ENCODE data around the gene BEST1.

The BEST1 gene

DNA sequence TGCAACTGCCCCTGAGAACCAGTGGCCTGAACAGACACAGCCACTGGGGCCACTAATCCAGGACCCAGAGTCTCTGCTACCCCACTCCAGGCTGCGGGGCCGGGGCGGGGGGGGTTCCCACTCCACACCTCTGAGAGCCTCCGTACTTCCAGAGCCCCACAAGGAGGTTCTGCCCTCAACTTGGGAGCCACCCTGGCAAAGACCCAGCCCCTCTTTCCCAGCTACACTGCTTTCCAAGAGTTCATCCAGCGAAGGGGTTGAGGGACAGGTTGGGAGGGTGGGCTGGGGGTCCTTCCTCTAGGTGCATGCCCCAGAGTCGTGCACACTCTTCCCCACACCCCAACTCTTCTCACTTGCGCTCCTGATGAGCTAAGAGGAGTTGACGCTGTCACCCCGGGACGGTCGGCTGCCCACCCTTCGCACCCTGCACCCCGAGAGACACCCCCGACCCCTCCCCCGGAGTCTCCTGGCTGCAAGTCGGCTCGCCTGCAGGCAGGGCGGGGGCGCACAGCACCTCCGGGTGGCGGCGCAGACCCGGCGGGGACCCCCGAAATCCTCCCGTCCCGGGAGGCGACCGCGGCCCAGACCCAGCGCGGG lies 33.3 kb upstream of the BEST1 start:
- no peak for DNase-seq

DNA sequence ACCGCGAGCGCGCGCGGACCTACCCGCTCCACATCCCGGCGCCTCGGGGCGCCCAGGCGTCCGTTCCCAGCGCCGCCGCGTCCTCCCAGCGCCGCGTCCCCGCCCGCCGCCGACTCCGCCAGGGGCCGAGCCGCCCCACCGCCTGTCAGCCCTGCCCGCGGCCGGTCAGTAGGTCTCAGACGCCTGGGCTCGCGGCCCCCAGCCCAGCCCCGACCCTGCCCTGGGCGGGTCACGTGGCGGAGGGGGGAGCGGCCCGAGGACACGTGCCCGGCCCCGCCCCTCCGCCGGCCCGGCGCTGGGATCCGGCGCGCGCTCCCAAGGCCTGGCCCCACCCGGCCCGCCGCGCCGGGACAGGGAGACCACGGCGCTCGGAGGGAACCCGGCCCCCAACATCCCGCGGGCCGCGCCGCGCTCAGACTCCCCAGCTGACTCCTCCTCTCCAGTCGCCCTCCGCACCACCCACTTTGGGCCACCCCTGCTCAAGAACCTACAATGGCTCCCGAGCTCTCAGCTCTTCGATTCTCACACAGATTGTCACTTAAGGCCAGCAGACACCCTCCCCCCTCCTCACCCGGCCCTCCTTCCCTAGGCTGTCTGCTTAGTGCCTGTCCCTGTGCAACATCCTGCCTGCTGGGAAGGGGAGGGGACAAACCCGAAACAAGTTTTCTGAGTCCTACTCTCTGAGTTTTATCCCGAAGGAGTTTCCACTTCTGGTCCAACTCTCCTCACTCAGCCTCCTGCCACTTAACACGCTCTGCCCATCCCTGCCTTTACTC lies 32.6 kb upstream of the BEST1 start, which contains the start of gene RAB3IL1:
TSS of gene RAB3IL1 (minus strand) at position 233 of the 776 bp plus-strand sequence. CDS start at position 34, 199 bp downstream.
- DNase-seq, result no peak

DNA sequence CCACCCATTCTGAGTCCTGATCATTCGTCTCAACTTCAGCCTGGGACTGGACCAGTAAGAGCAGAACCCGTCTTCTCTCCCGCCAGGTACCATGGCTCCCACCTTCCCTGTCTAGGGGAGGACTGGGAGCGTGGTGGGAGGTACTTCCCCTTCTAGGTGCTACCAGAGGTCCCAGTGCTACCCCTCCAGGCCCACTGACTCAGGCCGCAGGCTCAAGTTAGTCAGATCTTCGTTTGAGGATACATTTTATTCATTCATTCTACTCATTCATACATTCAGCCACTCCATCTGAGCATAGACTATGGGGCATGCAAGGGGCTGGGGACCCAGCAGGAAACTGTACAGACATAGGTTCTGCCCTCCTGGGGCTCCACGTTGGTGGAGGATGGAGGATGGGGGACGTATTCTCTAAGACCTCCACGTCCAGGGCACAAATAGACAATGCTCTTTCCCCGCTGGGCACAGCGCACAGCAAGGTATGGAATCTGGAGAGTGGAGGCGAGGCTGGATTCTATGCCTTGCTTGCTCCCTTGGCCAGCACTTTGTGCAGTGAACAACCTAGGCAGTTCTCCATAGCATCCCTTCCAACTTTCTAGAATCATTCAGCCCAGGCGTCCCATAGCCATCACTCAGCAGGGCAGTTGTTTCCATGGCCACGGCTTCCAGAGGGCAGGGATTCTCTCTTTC lies 31.8 kb upstream of the BEST1 start:
- no peak for DNase-seq

DNA sequence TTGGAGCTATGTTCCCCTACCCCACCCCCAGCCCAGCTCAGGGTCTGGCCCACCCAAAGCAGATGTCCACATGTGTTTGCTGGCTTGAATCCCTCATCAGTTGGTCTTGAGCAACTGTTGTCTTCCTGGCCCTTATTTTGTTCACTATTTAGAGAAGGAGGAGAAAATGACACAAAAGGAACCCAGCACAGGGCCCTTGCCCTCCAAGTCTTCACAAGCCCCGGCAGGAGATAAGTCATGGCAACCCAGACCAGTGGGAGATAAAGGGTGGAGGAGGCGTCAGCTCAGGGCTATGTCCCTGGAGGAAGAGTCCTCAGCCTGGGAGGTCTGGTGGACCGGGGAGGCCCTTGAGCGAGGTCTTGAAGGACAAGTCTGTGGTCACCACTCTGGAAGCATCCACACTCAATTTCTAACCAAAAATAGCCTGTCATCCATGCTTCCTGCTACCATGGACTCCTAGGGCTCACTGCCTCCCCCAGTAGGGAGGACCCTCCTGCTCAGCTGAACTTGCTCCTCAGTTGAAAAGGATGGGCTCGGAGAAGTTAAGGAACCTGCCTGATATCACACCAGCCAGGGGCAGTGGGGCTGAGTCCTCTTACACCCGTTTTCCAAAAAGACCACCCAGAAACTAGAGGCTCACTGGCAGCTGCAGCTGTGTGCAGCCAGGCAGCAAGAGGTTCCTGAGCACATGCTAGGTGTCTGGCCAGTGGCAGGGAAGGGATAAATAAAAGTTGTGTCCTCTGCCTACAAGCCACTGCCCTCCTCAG lies 31.0 kb upstream of the BEST1 start:
- no peak for DNase-seq

DNA sequence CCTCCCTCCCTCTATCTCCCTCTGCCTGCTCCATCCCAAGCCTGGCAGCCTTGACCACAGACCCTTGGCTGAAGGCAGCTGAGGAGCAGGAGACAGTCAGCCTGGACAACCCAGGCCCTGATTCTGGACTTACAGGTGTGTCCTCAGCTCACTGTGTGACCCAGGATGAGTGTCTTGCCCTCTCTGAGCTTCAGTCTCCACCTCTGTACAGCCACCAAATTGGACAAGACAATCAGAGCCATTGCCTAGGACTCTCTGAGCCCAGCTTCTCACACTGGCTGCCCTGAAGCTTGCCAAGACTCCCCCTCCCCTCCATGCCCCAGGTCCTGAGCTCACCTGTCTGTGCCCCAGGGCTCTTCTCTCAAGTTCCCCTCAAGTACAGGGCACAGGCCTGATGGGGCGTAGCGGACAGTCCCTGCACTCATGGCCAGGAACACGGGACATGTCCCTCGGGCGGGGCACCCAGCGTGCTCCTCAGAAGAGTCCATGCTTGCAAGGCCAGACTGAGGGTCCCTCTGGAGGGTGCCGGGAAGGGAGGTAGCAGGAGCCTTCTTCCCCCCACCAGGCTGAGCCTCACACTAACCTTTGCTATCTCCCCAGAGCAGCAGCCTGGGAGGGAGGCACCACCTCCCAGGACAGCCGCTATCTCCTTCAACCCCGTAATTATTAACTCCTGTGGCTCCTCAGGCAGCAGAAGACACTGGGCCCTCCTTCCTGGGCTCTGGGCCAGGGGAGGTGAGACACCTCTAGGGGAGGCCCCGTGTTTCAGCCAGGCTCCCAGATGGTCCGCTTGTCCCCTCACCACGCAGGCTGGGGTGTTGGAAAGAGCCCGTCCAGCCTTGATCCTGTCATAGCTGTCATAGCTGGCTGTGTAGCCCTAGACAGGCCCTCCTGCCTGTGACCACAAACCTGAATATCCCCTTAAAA lies 30.2 kb upstream of the BEST1 start:
- DNase-seq, result no peak

DNA sequence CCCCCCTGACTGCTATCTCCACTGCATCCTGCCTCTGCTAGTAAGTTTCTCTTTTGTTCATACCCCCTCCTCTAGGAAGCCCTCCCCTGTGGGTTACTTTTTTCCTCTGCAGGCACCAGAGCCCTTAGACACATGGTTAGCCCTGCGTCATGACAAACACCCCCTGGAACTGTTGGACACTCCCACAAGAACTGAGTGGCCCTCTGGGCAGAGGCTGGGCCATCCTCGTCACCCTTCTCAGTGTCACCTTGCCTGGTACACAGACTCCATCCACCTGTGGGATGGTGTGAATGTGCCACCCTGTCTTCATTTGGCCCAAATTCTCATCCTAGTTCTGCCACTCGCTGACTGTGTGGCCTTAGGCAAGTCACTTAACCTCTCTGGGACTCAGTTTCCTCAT lies 28.7 kb upstream of the BEST1 start:
- no peak for DNase-seq

DNA sequence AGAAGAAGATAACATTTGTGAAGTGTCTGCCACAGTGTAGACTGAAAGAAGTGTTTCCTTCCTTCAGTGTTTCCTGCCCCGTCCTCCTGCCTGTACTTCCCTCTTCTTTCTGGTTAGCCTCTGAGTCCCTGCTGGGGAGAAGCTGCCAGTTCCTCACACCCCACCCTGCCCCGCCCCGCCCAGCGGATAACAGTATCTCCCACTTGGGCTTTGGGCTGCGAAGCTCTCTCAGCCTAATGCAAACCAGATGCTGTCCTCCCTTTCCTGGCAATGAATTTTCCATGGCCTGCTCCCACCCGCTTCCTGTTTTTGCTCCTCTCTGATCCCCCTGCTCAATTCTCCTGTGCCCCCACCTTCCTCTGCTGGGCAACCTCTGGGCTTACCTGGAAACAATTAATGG lies 27.6 kb upstream of the BEST1 start:
- DNase-seq, result no peak

DNA sequence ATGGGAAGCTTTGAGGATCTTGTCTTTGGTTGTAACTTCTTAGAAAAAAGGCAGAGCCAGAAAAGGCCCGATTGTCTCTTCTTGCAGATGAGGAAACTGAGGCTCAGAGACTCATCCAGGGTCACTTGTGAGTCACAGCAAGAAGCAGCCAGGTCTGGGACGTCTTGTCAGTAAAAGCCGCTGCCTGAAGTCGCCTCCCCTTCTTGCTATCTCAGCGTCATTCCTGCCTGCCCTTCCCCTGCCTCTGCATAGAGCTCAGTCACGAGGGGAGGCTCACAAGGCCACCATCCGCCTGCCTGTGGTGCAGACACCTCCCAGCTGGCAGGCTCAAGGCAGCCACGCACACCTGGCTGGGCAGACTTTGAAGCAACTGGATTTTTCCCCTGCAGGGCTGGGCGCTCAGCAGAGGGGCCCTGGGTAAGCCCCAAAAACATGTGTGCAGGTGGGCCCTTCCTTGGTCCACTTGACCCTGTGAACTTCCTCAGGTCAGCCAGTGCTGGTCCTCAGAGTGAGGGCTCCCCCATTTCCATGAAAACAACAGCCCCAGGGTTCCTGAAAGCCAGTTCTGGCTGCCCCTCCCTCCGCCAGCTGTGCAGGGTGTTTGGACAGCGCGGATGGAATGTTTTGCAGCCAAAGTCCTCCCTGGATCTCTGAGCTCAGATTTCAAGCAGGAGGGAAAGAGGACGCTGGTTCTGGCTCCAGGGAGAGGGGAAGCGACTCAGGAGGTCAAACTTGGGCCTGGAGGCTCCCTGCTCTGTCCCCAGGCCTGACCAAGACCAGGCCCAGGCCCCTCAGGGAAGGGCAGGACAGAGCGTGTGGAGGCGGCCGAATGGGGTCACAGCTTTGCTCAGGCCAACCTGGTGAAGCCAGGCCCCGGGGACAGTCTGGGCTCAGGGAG lies 26.7 kb upstream of the BEST1 start:
- no peak for DNase-seq

DNA sequence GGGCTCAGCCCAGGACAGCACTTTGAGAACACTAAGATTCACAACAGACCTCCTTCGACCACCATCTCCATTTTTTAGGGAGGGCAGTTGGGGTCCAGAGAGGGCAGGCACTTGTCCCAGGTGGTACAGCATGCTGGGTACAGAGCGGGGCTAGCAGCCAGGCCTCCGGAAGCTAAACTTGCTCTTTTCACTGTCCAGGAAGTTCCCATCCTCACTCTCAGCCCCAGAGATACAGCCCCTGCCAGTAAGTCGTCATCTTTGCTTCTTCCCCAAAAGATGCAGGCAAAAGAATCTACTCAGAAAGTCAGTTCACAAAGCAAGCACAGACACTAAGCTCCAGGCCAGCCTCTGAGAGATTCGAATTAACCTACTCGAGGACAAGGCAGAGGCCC lies 26.1 kb upstream of the BEST1 start:
- DNase-seq, result no peak

DNA sequence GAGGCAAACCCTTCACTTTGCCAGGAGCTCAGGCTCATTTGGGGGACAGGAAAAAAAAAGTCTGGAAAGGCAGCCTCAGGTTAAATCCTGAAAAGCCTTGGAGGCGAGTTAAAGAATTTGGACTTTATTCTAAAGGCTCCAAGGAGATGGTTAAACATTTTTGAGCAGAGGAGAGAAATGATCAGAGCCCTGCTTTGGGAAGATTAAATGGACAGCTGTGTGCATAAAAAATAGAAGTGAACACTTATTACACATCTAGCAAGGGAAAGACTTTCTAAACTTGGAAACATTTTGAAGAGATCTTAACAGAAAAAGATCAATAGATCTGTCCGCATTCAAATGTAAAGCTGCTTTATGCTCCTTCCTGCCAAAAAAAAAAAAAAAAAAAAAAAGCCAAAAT lies 24.4 kb upstream of the BEST1 start:
- DNase-seq, result no peak

DNA sequence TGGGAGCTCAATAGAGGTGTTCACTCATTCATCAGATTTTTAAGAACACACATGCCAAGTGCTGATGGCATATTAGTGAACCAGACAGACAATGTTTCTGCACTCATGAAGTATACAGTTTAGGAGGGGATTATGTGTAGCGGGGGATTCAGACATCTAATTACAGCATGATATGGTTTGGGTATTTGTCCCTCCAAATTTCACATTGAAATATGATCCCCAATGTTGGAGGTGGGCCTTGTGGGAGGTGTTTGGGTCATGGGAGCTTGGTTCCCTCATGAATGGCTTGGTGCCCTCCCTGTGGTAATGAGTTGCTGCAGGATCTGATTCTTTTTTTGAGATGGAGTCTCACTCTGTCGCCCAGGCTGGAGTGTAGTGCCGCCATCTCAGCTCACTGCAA lies 23.9 kb upstream of the BEST1 start:
- DNase-seq, result no peak

DNA sequence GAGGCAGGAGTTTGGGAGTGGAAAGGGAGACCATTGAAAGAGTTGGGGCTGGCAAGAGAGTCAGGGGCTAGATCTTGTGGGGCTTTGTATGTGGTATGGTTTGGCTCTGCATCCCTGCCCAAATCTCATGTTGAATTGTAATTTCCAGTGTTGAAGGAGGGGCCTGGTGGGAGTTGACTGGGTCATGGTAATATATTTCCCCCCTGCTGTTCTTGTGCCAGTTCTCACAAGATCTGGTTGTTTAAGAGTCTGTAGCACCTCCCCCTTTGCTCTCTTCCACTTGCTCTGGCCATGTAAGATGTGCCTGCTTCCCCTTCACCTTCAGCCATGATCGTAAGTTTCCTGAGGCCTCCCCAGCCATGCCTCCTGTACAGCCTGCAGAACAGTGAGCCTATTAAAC lies 22.6 kb upstream of the BEST1 start:
- no peak for DNase-seq

DNA sequence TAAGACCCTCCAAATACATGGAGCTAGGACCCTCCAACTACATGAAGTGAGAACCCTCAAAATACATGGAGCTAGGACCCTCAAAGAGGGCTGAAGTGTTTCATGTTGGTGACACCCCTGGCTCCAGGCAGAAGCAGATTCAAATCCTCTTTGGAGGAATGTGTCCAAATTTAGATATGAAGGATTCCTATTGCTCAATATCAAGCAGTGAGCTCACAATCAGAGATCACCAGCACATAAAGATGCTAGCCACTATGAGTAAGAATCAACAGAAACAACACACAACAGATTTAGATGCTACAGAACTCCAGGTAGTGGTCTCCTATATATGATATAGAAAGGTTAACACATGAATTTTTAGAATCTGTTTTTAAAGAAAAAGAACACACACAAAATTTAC lies 21.5 kb upstream of the BEST1 start:
- DNase-seq, result no peak

DNA sequence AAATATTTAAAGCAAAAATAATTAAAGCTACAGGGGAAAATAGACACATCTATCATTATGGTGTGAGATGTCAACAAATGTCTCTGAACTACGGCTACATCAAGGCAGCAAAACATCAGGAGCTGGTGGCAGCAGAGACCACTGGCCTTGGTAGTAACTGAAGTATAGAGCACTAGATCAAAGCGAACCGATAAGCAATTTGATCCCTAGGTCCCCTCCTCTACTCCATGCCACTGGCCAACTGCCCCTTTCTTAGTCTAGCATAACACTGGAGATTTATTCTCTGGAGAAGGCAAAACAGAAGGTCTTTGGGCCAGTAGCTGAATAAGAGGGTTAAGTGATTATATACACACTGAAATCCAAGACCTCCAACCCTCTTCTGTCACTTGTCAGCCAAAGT lies 19.2 kb upstream of the BEST1 start:
- DNase-seq, result no peak

DNA sequence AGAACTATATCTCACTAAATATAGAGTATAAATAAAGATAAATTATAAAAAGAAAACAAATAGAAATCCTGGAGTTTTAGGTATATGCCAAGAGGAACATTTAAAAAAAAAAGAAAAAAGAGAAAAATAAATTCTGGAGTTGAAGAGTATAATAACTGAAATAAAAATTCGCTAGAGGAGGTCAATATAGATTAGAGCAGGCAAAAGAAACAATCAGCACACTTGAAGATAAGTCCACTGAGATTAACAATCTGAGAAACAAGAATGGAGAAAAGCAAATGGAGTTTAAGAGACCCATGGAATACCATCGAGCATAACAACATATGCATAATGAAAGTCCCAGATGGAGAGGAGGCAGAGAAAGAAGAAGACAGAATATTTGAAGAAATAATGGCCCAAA lies 14.3 kb upstream of the BEST1 start:
- DNase-seq, result no peak

DNA sequence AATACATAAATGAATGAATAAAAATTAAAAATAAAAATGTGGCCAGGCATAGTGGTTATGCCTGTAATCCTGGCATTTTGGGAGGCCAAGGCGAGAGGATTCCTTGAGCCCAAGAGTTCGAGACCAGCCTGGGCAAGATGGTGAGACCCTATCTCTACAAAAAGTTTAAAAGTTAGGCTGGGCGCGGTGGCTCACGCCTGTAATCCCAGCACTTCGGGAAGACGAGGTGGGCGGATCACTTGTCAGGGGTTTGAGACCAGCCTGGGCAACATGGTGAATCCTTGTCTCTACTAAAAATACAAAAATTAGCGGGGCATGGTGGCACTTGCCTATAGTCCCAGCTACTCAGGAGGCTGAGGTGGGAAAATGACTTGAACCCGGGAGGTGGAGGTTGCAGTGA lies 9.7 kb upstream of the BEST1 start:
- DNase-seq, result no peak

DNA sequence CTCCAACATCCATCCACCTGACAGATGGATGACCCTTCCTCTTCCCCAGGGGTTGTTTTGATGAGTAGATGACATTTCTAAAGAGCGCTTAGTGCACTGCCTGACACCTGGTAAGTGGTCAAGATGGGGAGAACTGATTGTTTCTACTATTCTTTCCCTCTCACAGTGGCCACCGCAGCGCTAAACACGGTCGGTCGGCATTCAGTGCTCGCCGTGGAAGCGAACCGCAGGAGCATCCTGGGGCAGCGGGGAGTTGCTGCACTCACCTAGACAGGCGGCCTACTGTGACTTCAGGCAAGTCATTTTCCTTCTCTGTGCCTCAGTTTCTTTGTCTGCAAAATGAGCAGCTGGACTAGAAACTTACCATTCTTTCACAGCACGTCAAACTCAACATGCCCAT lies 5.0 kb upstream of the BEST1 start:
- DNase-seq, result no peak

DNA sequence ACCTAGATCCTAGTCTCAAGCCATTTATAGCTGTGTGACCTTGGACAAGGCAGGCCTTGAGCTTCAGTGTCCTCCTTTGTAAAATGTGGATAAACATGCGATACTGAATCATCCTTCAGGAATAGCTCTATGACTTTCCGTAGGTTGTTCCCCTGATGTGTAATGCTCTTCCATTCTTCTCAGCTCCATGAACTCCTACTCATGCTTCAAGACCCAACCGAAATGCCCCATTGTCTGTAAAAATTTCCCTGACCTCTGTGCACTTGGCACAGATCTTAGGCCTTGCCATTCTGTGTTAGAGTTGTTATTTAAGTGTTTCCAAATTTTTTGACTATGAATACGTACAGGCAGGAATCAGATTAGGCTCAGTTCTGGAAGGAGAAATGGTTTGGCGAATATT lies 3.3 kb upstream of the BEST1 start:
- DNase-seq, result no peak

DNA sequence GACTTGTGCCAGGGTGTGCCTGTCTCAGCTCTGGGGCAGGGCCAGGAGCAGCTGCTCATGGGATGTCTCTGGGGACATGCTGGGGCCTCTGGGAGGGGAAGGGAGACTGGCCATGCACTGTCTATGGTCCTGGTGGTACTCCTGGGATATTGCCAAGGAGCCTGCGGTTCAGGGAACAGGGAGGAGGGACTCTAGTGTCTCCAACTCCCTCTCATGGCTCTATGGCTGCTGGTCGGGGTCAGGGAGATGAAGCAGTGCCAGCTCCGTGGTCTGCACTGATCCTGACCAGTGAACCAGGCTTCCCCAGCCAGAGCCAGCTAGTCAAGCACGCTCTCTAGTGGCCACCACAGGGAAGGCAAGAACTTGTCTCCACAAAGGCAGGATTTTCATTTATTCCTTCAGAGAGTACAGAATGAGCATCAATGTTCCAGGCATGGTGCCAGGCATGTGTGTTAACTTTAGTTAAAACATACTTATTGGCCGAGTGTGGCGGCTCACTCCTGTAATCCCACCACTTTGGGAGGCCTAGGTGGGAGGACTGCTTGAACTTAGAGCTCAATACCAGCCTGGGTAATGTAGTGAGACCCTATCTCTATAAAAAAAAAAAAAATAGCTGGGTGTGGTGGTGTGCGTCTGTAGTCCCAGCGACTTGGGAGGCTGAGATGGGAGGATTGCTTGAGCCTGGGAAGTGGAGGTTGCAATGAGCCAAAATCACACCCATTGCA lies 2.5 kb upstream of the BEST1 start:
- DNase-seq, result peak; percentile 40

DNA sequence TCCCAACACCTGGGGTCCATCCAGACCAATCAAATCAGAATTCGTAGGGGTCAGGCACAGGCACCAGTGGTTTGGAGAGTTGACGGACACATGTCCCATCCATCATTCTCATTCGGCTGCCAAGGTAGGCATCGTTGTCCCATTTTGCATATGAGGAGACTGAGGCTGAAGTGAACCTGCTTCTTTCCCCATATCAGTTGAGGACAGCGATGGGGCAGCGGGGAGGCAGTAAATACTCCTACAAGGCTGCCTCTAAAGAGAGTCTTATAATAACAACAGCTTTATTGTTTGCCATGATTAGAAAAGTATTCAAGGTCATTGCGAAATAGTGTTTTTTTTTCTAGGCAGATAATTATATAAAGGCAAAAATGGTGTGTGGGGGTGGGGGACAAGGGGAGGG lies 1.6 kb upstream of the BEST1 start:
- no peak for DNase-seq
